Astrocyte (in vitro differentiated cells and primary cell): ENCODE measurements around the gene CNTN5.

Experiments used
- EZH2 ChIP-seq: IDR thresholded peaks from 2 replicates; pipeline ENCODE4 v1.6.1; 2012; ENCODE audit warnings: mild to moderate bottlenecking, low read length, inconsistent platforms; ENCODE audit not compliant: insufficient read depth
- TF ChIP-seq, protein P1 (sequence below): IDR thresholded peaks from 2 replicates; pipeline ENCODE4 v1.5.1; 2011; ENCODE audit warnings: low read depth, mild to moderate bottlenecking, inconsistent platforms, low read length, moderate library complexity; ENCODE audit not compliant: insufficient read depth

DNA sequence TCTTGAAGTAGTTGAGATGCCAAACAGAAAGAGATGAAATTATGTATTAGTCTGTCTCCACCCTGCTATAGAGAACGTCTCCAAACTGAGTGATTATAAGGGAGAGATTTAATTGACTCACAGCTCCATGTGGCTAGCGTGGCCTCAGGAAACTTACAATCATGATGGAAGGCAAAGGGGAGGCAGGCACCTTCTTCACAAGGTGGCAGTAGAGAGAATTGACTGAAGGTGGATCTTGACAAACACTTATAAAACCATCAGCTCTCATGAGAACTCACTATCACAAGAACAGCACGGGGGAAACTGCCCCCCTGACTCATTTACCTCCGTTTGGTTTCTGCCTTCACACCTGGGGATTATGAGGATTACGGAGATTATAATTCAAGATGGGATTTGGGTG lies 794.0 kb downstream of the CNTN5 start:
- TF ChIP-seq, protein P1, sequence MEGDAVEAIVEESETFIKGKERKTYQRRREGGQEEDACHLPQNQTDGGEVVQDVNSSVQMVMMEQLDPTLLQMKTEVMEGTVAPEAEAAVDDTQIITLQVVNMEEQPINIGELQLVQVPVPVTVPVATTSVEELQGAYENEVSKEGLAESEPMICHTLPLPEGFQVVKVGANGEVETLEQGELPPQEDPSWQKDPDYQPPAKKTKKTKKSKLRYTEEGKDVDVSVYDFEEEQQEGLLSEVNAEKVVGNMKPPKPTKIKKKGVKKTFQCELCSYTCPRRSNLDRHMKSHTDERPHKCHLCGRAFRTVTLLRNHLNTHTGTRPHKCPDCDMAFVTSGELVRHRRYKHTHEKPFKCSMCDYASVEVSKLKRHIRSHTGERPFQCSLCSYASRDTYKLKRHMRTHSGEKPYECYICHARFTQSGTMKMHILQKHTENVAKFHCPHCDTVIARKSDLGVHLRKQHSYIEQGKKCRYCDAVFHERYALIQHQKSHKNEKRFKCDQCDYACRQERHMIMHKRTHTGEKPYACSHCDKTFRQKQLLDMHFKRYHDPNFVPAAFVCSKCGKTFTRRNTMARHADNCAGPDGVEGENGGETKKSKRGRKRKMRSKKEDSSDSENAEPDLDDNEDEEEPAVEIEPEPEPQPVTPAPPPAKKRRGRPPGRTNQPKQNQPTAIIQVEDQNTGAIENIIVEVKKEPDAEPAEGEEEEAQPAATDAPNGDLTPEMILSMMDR = no peak
- no peak for TF ChIP-seq EZH2
